Keratinocyte (primary cell): ENCODE data around the gene BRIP1. TPM values are rescaled to one million over a fixed set of nuclear protein-coding genes. Genes with fewer than 3 reads are reported as not detected.

Experiments used
- DNase-seq: peaks from one replicate; pipeline ENCODE4 v3.0.0-alpha.2; 2011; ENCODE audit warnings: low read depth, missing footprints, low spot score
- FAIRE-seq: peaks from 2 replicates; lab custom pipeline; 2011; peaks lifted over from hg19 to GRCh38; lab: Jason Lieb, UNC
- H2AFZ ChIP-seq: 2 replicates; pipeline ENCODE4 v1.6.0; 2012; ENCODE audit warnings: low read length, control low read depth, inconsistent platforms; ENCODE audit not compliant: control insufficient read depth
- H3K27ac ChIP-seq: 2 replicates; pipeline ENCODE4 v1.5.1; 2011; ENCODE audit warnings: low read length; ENCODE audit not compliant: control insufficient read depth, insufficient read depth
- H3K27me3 ChIP-seq: 3 replicates; pipeline ENCODE4 v1.6.0; 2011; ENCODE audit warnings: low read length; ENCODE audit not compliant: control insufficient read depth, insufficient read depth; ENCODE audit errors: extremely low read depth
- H3K36me3 ChIP-seq, 2 experiments: 2 replicates in 1 of 2; 3 replicates in 1 of 2; pipeline ENCODE4 v1.5.1; 2011; ENCODE audit warnings: low read length in 2 of 2, mild to moderate bottlenecking in 1 of 2; ENCODE audit not compliant: control insufficient read depth in 2 of 2, insufficient read depth in 2 of 2; ENCODE audit errors: extremely low read depth in 1 of 2
- H3K4me1 ChIP-seq: 3 replicates; pipeline ENCODE4 v1.5.1; 2011; ENCODE audit warnings: low read length; ENCODE audit not compliant: control insufficient read depth, insufficient read depth; ENCODE audit errors: extremely low read depth
- H3K4me2 ChIP-seq: 3 replicates; pipeline ENCODE4 v1.6.0; 2011; ENCODE audit warnings: low read depth, low read length; ENCODE audit not compliant: control insufficient read depth, insufficient read depth; ENCODE audit errors: extremely low read depth
- H3K4me3 ChIP-seq, 3 experiments: fragments of 200-600 bp in 1 of 3; sonication (generic) in 1 of 3; 2 replicates in 2 of 3; 3 replicates in 1 of 3; pipeline ENCODE4 v1.5.1; 2011 to 2016; ENCODE audit warnings: low read length in 3 of 3, mild to moderate bottlenecking in 3 of 3, control low read depth in 2 of 3, inconsistent platforms in 1 of 3, low read depth in 1 of 3, mixed read lengths in 1 of 3, mixed run types in 1 of 3, moderate library complexity in 1 of 3; ENCODE audit not compliant: control insufficient read depth in 2 of 3, insufficient read depth in 2 of 3; ENCODE audit errors: extremely low read depth in 1 of 3
- H3K79me2 ChIP-seq: 2 replicates; pipeline ENCODE4 v1.6.0; 2012; ENCODE audit warnings: low read length; ENCODE audit not compliant: control insufficient read depth, insufficient read depth
- H3K9ac ChIP-seq: 3 replicates; pipeline ENCODE4 v1.6.0; 2011; ENCODE audit warnings: low read length; ENCODE audit not compliant: control insufficient read depth, insufficient read depth; ENCODE audit errors: extremely low read depth
- H3K9me1 ChIP-seq: 3 replicates; pipeline ENCODE4 v1.6.0; 2011; ENCODE audit warnings: low read length; ENCODE audit not compliant: control insufficient read depth, insufficient read depth; ENCODE audit errors: extremely low read depth
- H3K9me3 ChIP-seq: 2 replicates; pipeline ENCODE4 v1.5.1; 2012; ENCODE audit warnings: low read depth, low read length; ENCODE audit not compliant: control insufficient read depth
- H4K20me1 ChIP-seq: 3 replicates; pipeline ENCODE4 v1.6.0; 2011; ENCODE audit warnings: low read length; ENCODE audit not compliant: control insufficient read depth, insufficient read depth; ENCODE audit errors: extremely low read depth
- EZH2 ChIP-seq: IDR thresholded peaks from one replicate; pipeline ENCODE4 v1.6.1; 2012; ENCODE audit warnings: inconsistent platforms, mild to moderate bottlenecking, low read length, moderate library complexity
- dilution Hi-C: fragments of 300-500 bp; cut with MboI; formaldehyde crosslinking; loops from one replicate; pipeline ENCODE4 v1.7.0; 2020; ENCODE audit warnings: low sequenced_read_pairs; ENCODE audit not compliant: extremely low pct_ligation_motif_present
- polyA plus RNA-seq, 5 experiments: library from polyadenylated mRNA; depleted of rRNA in 3 of 5; stranded (reverse) in 3 of 5; stranded (forward) in 1 of 5; unstranded in 1 of 5; fragments of >200 nt; gene quantifications; 1 replicate in 1 of 5; 2 replicates in 3 of 5; 3 replicates in 1 of 5; pipeline versions ENCODE4 v1.2.1 to v1.2.3, GENCODE V29; 2011 to 2012; ENCODE audit warnings: missing spikeins in 2 of 5, low read depth in 1 of 5, low replicate concordance in 1 of 5
- TF ChIP-seq, protein P1 (sequence below), 3 experiments: IDR thresholded peaks in 1 of 3; conservative IDR thresholded peaks in 1 of 3; optimal IDR thresholded peaks in 1 of 3; 2 replicates in 2 of 3; 3 replicates in 1 of 3; pipeline versions ENCODE3 to v1.5.1; 2011; ENCODE audit warnings: low read length in 3 of 3, mild to moderate bottlenecking in 3 of 3, moderate library complexity in 2 of 3, control low read depth in 1 of 3, inconsistent platforms in 1 of 3; ENCODE audit not compliant: insufficient read depth in 2 of 3; ENCODE audit errors: extremely low read depth in 1 of 3

BRIP1 gene
- polyA plus RNA-seq, 1 donor (not counting 4 experiments of a cell fraction or from before 2014, with no cell fraction given), result 4.0 TPM

DNA sequence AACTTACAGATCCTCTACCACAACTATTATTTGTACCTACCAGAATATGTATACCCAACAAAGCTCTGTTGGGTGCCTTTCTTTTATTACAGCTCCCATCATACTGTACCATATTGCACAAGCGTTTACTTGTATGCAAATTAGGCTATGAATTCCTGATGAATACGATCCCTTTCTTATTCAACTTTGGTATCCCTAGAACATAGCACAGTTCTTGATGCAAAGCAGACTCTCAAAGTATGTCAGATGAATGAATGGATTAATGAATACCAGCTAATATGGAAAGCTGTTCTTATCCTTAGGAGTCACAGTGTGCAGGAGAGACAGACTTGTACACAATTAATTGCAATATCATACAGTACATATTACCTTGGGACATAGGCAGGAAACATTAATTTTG is 192.6 kb downstream of the BRIP1 start:
- no peaks in the 10 kb centered on the region for H3K9me3 ChIP-seq
- no peak for DNase-seq
- no peak overlapping the region for H2AFZ ChIP-seq
- no peak for FAIRE-seq
- H3K27me3 ChIP-seq, result no peaks in the 10 kb centered on the region
- H3K9ac ChIP-seq, result no peak overlapping the region
- no peak for TF ChIP-seq EZH2
- TF ChIP-seq, protein P1, sequence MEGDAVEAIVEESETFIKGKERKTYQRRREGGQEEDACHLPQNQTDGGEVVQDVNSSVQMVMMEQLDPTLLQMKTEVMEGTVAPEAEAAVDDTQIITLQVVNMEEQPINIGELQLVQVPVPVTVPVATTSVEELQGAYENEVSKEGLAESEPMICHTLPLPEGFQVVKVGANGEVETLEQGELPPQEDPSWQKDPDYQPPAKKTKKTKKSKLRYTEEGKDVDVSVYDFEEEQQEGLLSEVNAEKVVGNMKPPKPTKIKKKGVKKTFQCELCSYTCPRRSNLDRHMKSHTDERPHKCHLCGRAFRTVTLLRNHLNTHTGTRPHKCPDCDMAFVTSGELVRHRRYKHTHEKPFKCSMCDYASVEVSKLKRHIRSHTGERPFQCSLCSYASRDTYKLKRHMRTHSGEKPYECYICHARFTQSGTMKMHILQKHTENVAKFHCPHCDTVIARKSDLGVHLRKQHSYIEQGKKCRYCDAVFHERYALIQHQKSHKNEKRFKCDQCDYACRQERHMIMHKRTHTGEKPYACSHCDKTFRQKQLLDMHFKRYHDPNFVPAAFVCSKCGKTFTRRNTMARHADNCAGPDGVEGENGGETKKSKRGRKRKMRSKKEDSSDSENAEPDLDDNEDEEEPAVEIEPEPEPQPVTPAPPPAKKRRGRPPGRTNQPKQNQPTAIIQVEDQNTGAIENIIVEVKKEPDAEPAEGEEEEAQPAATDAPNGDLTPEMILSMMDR (optimal IDR thresholded peaks at IDR 0.05 in 1 of 3, IDR thresholded peaks at IDR 0.05 in 1 of 3, conservative IDR thresholded peaks at IDR 0.05 in 1 of 3; ENCODE audit: extremely low read depth in 1 of 3, insufficient read depth in 2 of 3, low read length in 3 of 3), result no peak
- no peaks in the 10 kb centered on the region for H4K20me1 ChIP-seq
- no peaks in the 10 kb centered on the region for H3K9me1 ChIP-seq
- no peak overlapping the region for H3K4me3 ChIP-seq
- dilution Hi-C loops, result no loop called here
- H3K4me2 ChIP-seq, result no peak overlapping the region
- H3K4me1 ChIP-seq, result no peaks in the 10 kb centered on the region
- H3K79me2 ChIP-seq, result no peaks in the 10 kb centered on the region
- H3K27ac ChIP-seq, result no peak overlapping the region
- no peaks in the 10 kb centered on the region for H3K36me3 ChIP-seq

DNA sequence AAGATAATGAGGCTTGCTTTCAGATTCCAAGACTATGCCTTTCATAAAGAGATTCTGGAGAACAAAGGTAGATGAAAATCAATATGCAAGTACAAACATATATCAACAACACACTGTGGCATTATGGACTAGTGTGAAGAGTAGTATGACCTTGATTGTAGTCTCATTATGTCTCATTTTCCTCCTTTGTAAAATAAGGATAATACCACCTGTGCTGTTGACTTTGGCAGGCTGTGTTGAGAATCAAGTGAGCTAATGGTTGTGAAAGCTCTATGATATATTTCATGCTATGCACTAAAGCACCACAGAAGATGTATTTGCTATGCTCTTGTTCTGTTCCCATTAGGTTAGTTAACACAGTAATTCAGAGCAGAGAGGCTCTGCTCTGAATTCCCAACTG is 193.8 kb downstream of the BRIP1 start:
- dilution Hi-C loops, result no loop called here
- no peak for DNase-seq
- no peak for FAIRE-seq

More for the DNA sequence above, 193.8 kb downstream of the BRIP1 start:
- no peak overlapping the region for H3K4me3 ChIP-seq
- no peaks in the 10 kb centered on the region for H3K27me3 ChIP-seq
- no peaks in the 10 kb centered on the region for H3K4me1 ChIP-seq
- no peak overlapping the region for H3K9ac ChIP-seq
- no peak overlapping the region for H3K4me2 ChIP-seq
- TF ChIP-seq, protein P1 (optimal IDR thresholded peaks at IDR 0.05 in 1 of 3, IDR thresholded peaks at IDR 0.05 in 1 of 3, conservative IDR thresholded peaks at IDR 0.05 in 1 of 3; ENCODE audit: extremely low read depth in 1 of 3, insufficient read depth in 2 of 3, low read length in 3 of 3), result no peak
- TF ChIP-seq EZH2, result no peak
- no peaks in the 10 kb centered on the region for H3K36me3 ChIP-seq
- H2AFZ ChIP-seq, result no peak overlapping the region
- H4K20me1 ChIP-seq, result no peaks in the 10 kb centered on the region
- no peaks in the 10 kb centered on the region for H3K79me2 ChIP-seq
- no peaks in the 10 kb centered on the region for H3K9me1 ChIP-seq
- no peaks in the 10 kb centered on the region for H3K9me3 ChIP-seq
- H3K27ac ChIP-seq, result no peak overlapping the region
